ENCODE measurements around the gene ANKRD26. TPM values are rescaled to one million over a fixed set of nuclear protein-coding genes. Genes with fewer than 3 reads are reported as not detected.

ANKRD26 gene
- 10 to 100 TPM in 1 of 2 donors, 1 to 10 TPM in 1; 5.6 to 23.5 TPM for total RNA-seq
- 1 to 10 TPM; 1.1 to 2.1 TPM for polyA plus RNA-seq
- long read RNA-seq, donor 1: 0 reads
- long read RNA-seq, donor 2: 0 reads
- long read RNA-seq, donor 3: 0 reads
- long read RNA-seq, donor 4: 0 reads
- long read RNA-seq, donor 5: 0 reads

DNA sequence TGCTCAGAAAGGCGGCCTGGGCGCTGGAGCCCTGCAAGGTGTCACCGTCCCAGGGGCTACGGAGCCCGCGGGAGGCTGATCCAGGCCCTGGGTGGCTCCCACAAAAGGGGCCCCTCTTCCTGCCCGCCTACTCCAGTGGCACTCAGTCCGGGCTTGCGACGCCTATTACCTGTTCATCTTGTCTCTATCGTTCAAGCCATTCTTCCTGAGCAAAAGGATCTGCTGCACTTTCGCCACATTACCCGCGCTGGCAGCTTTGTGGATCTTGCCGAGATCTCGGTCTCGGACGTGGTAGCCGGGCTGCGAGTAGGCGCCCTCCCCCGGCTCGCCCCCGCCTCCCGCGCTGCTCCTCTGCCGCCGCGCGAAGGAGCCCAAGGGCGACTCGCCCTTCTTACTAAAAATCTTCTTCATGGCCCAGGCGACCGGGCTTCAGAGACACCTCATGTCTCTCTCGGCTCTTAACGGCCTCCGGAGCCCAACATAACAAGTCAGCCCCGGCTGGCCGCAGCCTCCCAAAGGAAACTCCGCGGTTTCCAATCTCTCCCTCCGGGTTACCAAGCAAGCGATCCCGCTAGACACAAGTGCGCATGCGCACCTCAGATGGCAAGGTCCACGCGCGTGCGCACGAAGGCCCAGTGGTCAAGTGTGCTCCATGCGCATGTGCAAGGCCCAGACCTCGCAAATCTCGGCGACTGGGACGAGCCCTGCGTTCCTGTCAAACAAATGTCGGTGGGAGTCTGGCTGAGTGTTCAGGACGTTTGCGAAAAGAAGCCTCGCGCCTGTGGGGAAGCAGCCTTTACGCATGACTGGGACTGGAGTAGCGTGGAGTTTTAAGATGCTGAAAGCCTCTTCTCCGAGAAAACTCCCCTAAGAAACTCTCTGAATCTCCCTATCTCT lies at the start of gene ANKRD26:
TSS of gene ANKRD26 (minus strand) at position 579 of the 897 bp plus-strand sequence. CDS start at position 411, 168 bp downstream.
- Histone ChIP-seq H3K4me3 (peak within 1 kb of the TSS; percentile 58), H3K27me3 (ENCODE audit: control insufficient read depth in 3 of 3, insufficient read depth in 3 of 3, low read length in 2 of 3) (no peaks in the 10 kb centered on the region), H3K9ac (ENCODE audit: insufficient read depth in 1 of 2, low read length in 2 of 2) (peak within 1 kb of the TSS; percentile 69 to 87), H3K9me3 (ENCODE audit: control insufficient read depth in 4 of 4, insufficient read depth in 3 of 4, low read length in 3 of 4) (no peaks in the 10 kb centered on the region), H3K4me1 (ENCODE audit: control insufficient read depth in 5 of 5, insufficient read depth in 5 of 5, low read length in 5 of 5) (peaks cover 0 to 10% (median 4%) of the 10 kb centered on the region in 5 donors), H3K27ac (ENCODE audit: low read depth in 1 of 2, low read length in 1 of 2) (peak within 1 kb of the TSS; percentile 92 to 95), H3K36me3 (ENCODE audit: control insufficient read depth in 4 of 4, insufficient read depth in 4 of 4, low read length in 4 of 4) (peaks cover 0 to 1% (median 0%) of the 10 kb centered on the region in 4 donors)
- ATAC-seq (ENCODE audit: insufficient read depth, low FRiP score): peak; percentile 89
- TF ChIP-seq, protein P1, sequence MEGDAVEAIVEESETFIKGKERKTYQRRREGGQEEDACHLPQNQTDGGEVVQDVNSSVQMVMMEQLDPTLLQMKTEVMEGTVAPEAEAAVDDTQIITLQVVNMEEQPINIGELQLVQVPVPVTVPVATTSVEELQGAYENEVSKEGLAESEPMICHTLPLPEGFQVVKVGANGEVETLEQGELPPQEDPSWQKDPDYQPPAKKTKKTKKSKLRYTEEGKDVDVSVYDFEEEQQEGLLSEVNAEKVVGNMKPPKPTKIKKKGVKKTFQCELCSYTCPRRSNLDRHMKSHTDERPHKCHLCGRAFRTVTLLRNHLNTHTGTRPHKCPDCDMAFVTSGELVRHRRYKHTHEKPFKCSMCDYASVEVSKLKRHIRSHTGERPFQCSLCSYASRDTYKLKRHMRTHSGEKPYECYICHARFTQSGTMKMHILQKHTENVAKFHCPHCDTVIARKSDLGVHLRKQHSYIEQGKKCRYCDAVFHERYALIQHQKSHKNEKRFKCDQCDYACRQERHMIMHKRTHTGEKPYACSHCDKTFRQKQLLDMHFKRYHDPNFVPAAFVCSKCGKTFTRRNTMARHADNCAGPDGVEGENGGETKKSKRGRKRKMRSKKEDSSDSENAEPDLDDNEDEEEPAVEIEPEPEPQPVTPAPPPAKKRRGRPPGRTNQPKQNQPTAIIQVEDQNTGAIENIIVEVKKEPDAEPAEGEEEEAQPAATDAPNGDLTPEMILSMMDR (IDR thresholded peaks at IDR 0.05; ENCODE audit: control extremely low read depth, extremely low read depth): no peak
- whole genome bisulfite sequencing, 2 donors: 0% methylated on average over 64 to 65 of the region's 65 CpGs
- DNase-seq: peak; percentile 98 to 99 (median 99)

DNA sequence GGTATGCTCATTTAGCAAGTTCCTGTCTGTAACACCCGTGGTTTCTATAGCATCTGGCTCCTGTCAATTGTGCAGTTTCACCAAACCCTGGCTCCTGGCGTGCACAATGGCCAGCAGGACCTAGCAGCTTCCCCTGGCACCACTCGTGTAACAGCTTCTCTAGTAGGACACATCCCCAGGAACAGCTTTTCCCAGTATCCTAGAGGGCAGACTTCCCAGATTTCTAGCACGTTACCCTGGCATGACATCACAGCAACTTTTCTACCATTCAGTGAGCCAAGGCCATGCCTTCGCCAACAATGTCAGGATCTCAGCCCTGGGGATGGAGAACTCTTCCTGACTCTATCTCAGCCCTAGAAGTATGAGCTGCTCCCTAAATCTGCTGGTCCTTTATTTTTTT lies 47.4 kb upstream of the ANKRD26 start:
- peaks cover 12 to 36% (median 27%) of the 10 kb centered on the region in 4 donors for H3K36me3 ChIP-seq (ENCODE audit: control insufficient read depth in 4 of 4, insufficient read depth in 4 of 4, low read length in 4 of 4)
- H3K9me3 ChIP-seq (ENCODE audit: control insufficient read depth in 4 of 4, insufficient read depth in 3 of 4, low read length in 3 of 4): no peaks in the 10 kb centered on the region
- WGBS, 2 donors: 54 to 84% methylated on average over 5 of the region's 5 CpGs
- H3K9ac ChIP-seq (ENCODE audit: insufficient read depth in 1 of 2, low read length in 2 of 2): no peak overlapping the region
- no peaks in the 10 kb centered on the region for H3K27me3 ChIP-seq (ENCODE audit: control insufficient read depth in 3 of 3, insufficient read depth in 3 of 3, low read length in 2 of 3)
- peaks cover 0 to 9% (median 6%) of the 10 kb centered on the region in 5 donors for H3K4me1 ChIP-seq (ENCODE audit: control insufficient read depth in 5 of 5, insufficient read depth in 5 of 5, low read length in 5 of 5)
- H3K27ac ChIP-seq (ENCODE audit: low read depth in 1 of 2, low read length in 1 of 2): no peak overlapping the region
- TF ChIP-seq, protein P1 (IDR thresholded peaks at IDR 0.05; ENCODE audit: control extremely low read depth, extremely low read depth): no peak
- ATAC-seq (ENCODE audit: insufficient read depth, low FRiP score) (no peak), DNase-seq (no peak)
- no peak overlapping the region for H3K4me3 ChIP-seq

DNA sequence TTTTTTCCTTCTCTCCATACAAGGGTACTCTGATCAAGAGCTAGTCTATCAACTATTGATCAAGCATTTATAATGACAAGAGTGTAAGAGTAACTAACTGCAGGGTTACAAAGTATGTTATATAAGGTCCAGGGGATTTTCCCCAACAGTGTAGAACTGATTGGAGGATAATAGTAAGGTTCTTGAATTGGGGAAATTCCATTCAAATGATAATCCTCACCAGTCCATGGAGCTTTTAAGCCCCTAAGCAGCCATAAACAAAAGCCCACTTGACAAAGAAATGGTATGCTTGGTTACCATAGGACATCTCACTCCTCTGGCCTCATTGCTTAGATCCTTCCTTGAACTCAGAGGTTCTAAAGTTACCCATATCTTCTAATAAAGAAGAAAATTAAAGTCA lies 45.6 kb upstream of the ANKRD26 start:
- TF ChIP-seq, protein P1 (IDR thresholded peaks at IDR 0.05; ENCODE audit: control extremely low read depth, extremely low read depth): no peak
- Histone ChIP-seq H3K9me3 (ENCODE audit: control insufficient read depth in 4 of 4, insufficient read depth in 3 of 4, low read length in 3 of 4) (no peaks in the 10 kb centered on the region), H3K27me3 (ENCODE audit: control insufficient read depth in 3 of 3, insufficient read depth in 3 of 3, low read length in 2 of 3) (no peaks in the 10 kb centered on the region), H3K4me3 (no peak overlapping the region), H3K9ac (ENCODE audit: insufficient read depth in 1 of 2, low read length in 2 of 2) (no peak overlapping the region), H3K36me3 (ENCODE audit: control insufficient read depth in 4 of 4, insufficient read depth in 4 of 4, low read length in 4 of 4) (peaks cover 16 to 42% (median 30%) of the 10 kb centered on the region in 4 donors), H3K4me1 (ENCODE audit: control insufficient read depth in 5 of 5, insufficient read depth in 5 of 5, low read length in 5 of 5) (peaks cover 0 to 3% (median 0%) of the 10 kb centered on the region in 5 donors), H3K27ac (ENCODE audit: low read depth in 1 of 2, low read length in 1 of 2) (no peak overlapping the region)
- no peak for DNase-seq
- no peak for ATAC-seq (ENCODE audit: insufficient read depth, low FRiP score)
